A673 (cell line): ENCODE data around the gene RPS26. TPM values are rescaled to one million over a fixed set of nuclear protein-coding genes. Genes with fewer than 3 reads are reported as not detected.
"Not testable (repeated sequence)": the region's sequence is repeated elsewhere in the genome, so short reads cannot be mapped to it uniquely, and the experiment has no call there.

Experiments used
- BruUV-seq: library from RNA; stranded (reverse); fragments of 400-500 nt; replicated peaks from 2 replicates; lab custom pipeline; 2021; lab: Mats Ljungman, UMichigan
- CTCF ChIA-PET: fragments of 300-600 bp; sonication (Branson Sonifier 250); formaldehyde crosslinking; loops from one replicate; lab custom pipeline; 2022; ENCODE audit warnings: antibody characterized with exemption; lab: Charles Lee
- POLR2A ChIA-PET: fragments of 300-600 bp; sonication (Branson Sonifier 250); formaldehyde crosslinking; loops from one replicate; lab custom pipeline; 2022; ENCODE audit warnings: antibody characterized with exemption; ENCODE audit not compliant: low non-redundant PET; lab: Charles Lee
- DNase-seq: peaks from one replicate; pipeline ENCODE4 v3.0.0-alpha.2; 2015; ENCODE audit warnings: low spot score
- H3K27ac ChIP-seq: fragments of 200-600 bp; sonication (generic); 2 replicates; pipeline ENCODE4 v1.5.1; 2016; ENCODE audit warnings: mixed run types, low read depth, mild to moderate bottlenecking, mixed read lengths, antibody characterized with exemption, low read length; ENCODE audit not compliant: poor library complexity, severe bottlenecking
- H3K27me3 ChIP-seq: fragments of 200-600 bp; sonication (generic); replicated peaks from 2 replicates; pipeline ENCODE4 v1.6.1; 2017; ENCODE audit warnings: mixed run types, low read depth, mild to moderate bottlenecking, mixed read lengths, antibody characterized with exemption, low read length; ENCODE audit not compliant: insufficient read depth, poor library complexity
- H3K36me3 ChIP-seq: fragments of 200-600 bp; sonication (generic); 2 replicates; pipeline ENCODE4 v1.6.1; 2016; ENCODE audit warnings: mixed run types, mild to moderate bottlenecking, mixed read lengths, antibody characterized with exemption, low read length; ENCODE audit not compliant: insufficient read depth, poor library complexity, severe bottlenecking
- H3K4me1 ChIP-seq: fragments of 200-600 bp; sonication (generic); 2 replicates; pipeline ENCODE4 v1.6.1; 2017; ENCODE audit warnings: mixed run types, mild to moderate bottlenecking, mixed read lengths, antibody characterized with exemption, low read length; ENCODE audit not compliant: insufficient read depth, poor library complexity, severe bottlenecking
- H3K4me3 ChIP-seq: fragments of 200-600 bp; sonication (generic); 2 replicates; pipeline ENCODE4 v1.5.1; 2016; ENCODE audit warnings: low read depth, mixed run types, mild to moderate bottlenecking, mixed read lengths, low read length; ENCODE audit not compliant: poor library complexity, severe bottlenecking
- H3K9me3 ChIP-seq: fragments of 200-600 bp; sonication (generic); 2 replicates; pipeline ENCODE4 v1.6.1; 2016; ENCODE audit warnings: mixed run types, low read depth, mild to moderate bottlenecking, mixed read lengths, antibody characterized with exemption, low read length; ENCODE audit not compliant: poor library complexity, severe bottlenecking
- CTCF ChIP-seq: fragments of 300-800, 200-600 bp; sonication (generic); conservative IDR thresholded peaks from 2 replicates; pipeline ENCODE4 v1.5.1; 2017; ENCODE audit warnings: low read depth, mild to moderate bottlenecking, antibody characterized with exemption, low read length, moderate library complexity, mixed read lengths
- EZH2 ChIP-seq: fragments of 200-600 bp; sonication (generic); IDR thresholded peaks from 2 replicates; pipeline ENCODE4 v1.6.1; 2017; ENCODE audit warnings: borderline replicate concordance, low read depth, mild to moderate bottlenecking, mixed read lengths, antibody characterized with exemption, low read length; ENCODE audit not compliant: poor library complexity, severe bottlenecking
- intact Hi-C: fragments of 100-400 bp; cut with micrococcal nuclease; formaldehyde crosslinking; loops from one replicate; pipeline ENCODE4 v1.10.0; 2022; ENCODE audit not compliant: unreplicated experiment
- total RNA-seq: library from RNA; stranded (reverse); gene quantifications from 2 replicates; pipeline ENCODE4 v1.2.3, GENCODE V29; 2021

RPS26 gene
- total RNA-seq, 1 experiment from 2014 or later, result 69.9 TPM

GRCh38 chr12:56038022-56038655, 3.6 kb upstream of the RPS26 start:
- no peak overlapping the region for H3K4me3 ChIP-seq
- ChIA-PET POLR2A (no interaction called here), CTCF (no interaction called here)
- no peaks in the 10 kb centered on the region for H3K27me3 ChIP-seq
- intact Hi-C loops, result no loop called here
- DNase-seq, result no peak
- no peak for TF ChIP-seq EZH2
- no peak for TF ChIP-seq CTCF
- H3K27ac ChIP-seq, result peak overlapping the region; percentile 51
- peaks cover 37% of the 10 kb centered on the region for H3K4me1 ChIP-seq
- H3K9me3 ChIP-seq, result no peaks in the 10 kb centered on the region
- H3K36me3 ChIP-seq, result peaks cover 6% of the 10 kb centered on the region
- no TSS peak for BruUV-seq

DNA sequence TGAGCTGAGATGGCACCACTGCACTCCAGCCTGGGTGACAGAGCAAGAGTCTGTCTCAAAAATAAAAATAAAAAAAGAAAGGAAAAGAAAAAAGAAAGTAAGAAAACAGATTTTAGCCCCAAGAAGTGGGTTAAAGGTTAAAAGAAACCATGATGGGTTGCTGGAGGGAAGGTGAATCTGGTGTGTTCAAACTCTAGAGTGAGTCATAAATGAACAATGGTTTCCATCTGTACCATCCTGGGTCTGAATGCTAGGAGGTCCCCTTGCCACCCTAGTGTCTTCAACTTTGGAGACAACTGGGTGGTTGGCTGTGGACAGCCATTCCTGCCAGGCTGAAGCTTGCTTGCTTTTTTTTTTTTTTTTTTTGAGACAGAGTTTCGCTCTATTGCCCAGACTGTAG, 1.6 kb upstream of the RPS26 start:
- TF ChIP-seq CTCF (no peak), EZH2 (no peak)
- Histone ChIP-seq H3K27ac (no peak overlapping the region), H3K4me3 (no peak overlapping the region), H3K9me3 (no peaks in the 10 kb centered on the region), H3K27me3 (no peaks in the 10 kb centered on the region), H3K36me3 (peaks cover 26% of the 10 kb centered on the region), H3K4me1 (peaks cover 42% of the 10 kb centered on the region)
- intact Hi-C loops, result loop anchor here (2.0 to 10.0 kb wide), 4 partner anchors 43 to 301 kb away; partner anchors contain the start of genes ORMDL2, SARNP, SMARCC2 and SUOX
- ChIA-PET CTCF (interaction anchor here (0.6 kb wide), 2 partner anchors 10 to 100 kb away, joined by 3 to 4 read pairs; no protein-coding TSS in a partner anchor), POLR2A (no interaction called here)
- no peak for DNase-seq
- BruUV-seq, result no TSS peak

DNA sequence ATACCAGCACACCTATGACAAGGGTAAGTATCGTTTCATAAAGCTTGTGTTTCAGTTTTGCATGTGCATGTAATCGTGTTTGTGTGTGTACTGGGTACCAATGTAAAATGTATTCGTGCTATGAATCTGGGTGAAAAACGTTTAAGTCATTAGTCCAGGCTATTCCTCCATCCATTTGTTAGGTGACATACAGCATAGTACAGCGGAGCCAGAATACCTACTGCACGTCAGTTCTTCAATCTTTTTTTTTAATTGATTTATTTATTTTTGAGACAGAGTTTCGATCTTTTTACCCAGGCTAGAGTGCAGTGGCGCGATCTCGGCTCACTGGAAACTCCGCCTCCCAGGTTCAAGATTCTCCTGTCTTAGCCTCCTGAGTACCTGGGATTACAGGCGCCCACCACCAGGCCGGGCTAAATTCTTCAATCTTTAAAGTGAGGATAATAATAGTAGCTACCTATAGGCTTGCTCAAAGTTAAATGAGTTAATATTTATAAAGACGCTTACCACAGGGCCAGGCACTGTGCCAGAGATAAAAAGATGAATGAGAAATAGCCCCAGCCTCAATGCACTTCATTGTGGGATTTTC, 661 bp upstream of the RPS26 start:
- DNase-seq, result no peak
- ChIA-PET POLR2A (no interaction called here), CTCF (interaction anchor here (0.5 to 0.6 kb wide), 2 partner anchors 11 to 378 kb away, joined by 3 to 9 read pairs; no protein-coding TSS in a partner anchor)
- Histone ChIP-seq H3K36me3 (peaks cover 32% of the 10 kb centered on the region), H3K4me1 (peaks cover 42% of the 10 kb centered on the region), H3K27ac (peak overlapping the region; percentile 69), H3K4me3 (peak overlapping the region; percentile 36), H3K27me3 (no peaks in the 10 kb centered on the region), H3K9me3 (no peaks in the 10 kb centered on the region)
- intact Hi-C loops, result loop anchor here (2.0 to 10.0 kb wide), 4 partner anchors 44 to 302 kb away; partner anchors contain the start of genes ORMDL2, SARNP, SMARCC2 and SUOX
- BruUV-seq, result TSS peak; percentile 95
- TF ChIP-seq EZH2 (no peak), CTCF (no peak)

GRCh38 chr12:56042430-56042813, 704 bp downstream of the RPS26 start:
- Histone ChIP-seq H3K27ac (peak overlapping the region; percentile 97), H3K4me1 (peaks cover 36% of the 10 kb centered on the region), H3K36me3 (peaks cover 39% of the 10 kb centered on the region), H3K4me3 (peak overlapping the region; percentile 73)
- H3K9me3 ChIP-seq, DNase-seq, POLR2A ChIA-PET, H3K27me3 ChIP-seq, CTCF ChIA-PET: not testable (repeated sequence)
- BruUV-seq, result TSS peak; percentile 85
- intact Hi-C loops, result loop anchor here (5.0 to 10.0 kb wide), 3 partner anchors 45 to 225 kb away; partner anchors contain the start of genes ORMDL2, SARNP, SMARCC2 and SUOX
